Endodermal cell (in vitro differentiated cells): ENCODE results near the gene CEP57L1. TPM values are rescaled to one million over a fixed set of nuclear protein-coding genes. Genes with fewer than 3 reads are reported as not detected.
"Not testable (repeated sequence)": the region's sequence is repeated elsewhere in the genome, so short reads cannot be mapped to it uniquely, and the experiment has no call there.

Experiments used
- DNase-seq: peaks from one replicate; pipeline ENCODE4 v3.0.0-alpha.2; 2017
- H3K27ac ChIP-seq: 2 replicates; pipeline ENCODE4 v1.5.1; 2013; ENCODE audit warnings: mild to moderate bottlenecking, low read depth, low read length, moderate library complexity
- H3K27me3 ChIP-seq: 2 replicates; pipeline ENCODE4 v1.6.1; 2013; ENCODE audit warnings: mild to moderate bottlenecking, low read length, moderate library complexity; ENCODE audit not compliant: insufficient read depth, control insufficient read depth, poor library complexity, severe bottlenecking
- H3K36me3 ChIP-seq: 2 replicates; pipeline ENCODE4 v1.7.0; 2013; ENCODE audit warnings: mild to moderate bottlenecking, low read length, moderate library complexity; ENCODE audit not compliant: control insufficient read depth, insufficient read depth
- H3K4me1 ChIP-seq: one replicate; pipeline ENCODE4 v1.7.0; 2013; ENCODE audit warnings: low read length; ENCODE audit not compliant: control insufficient read depth, insufficient read depth
- H3K4me3 ChIP-seq: 2 replicates; pipeline ENCODE4 v1.5.1; 2013; ENCODE audit warnings: mild to moderate bottlenecking, low read length, moderate library complexity
- H3K9ac ChIP-seq: 2 replicates; pipeline ENCODE4 v1.6.1; 2013; ENCODE audit warnings: mild to moderate bottlenecking, low read length, moderate library complexity; ENCODE audit not compliant: poor library complexity, severe bottlenecking; ENCODE audit errors: extremely low read depth
- H3K9me3 ChIP-seq: 2 replicates; pipeline ENCODE4 v1.6.1; 2013; ENCODE audit warnings: mild to moderate bottlenecking, low read length, moderate library complexity; ENCODE audit not compliant: control insufficient read depth
- H3K27ac Mint-ChIP-seq: 2 replicates; pipeline ENCODE4 v1.8.0; 2020; ENCODE audit warnings: mixed read lengths
- H3K27me3 Mint-ChIP-seq: 2 replicates; pipeline ENCODE4 v1.8.0; 2021; ENCODE audit warnings: mild to moderate bottlenecking, mixed read lengths; ENCODE audit not compliant: insufficient read depth
- H3K36me3 Mint-ChIP-seq: 2 replicates; pipeline ENCODE4 v1.8.0; 2020; ENCODE audit warnings: low read depth, mixed read lengths
- H3K4me1 Mint-ChIP-seq: 2 replicates; pipeline ENCODE4 v1.8.0; 2020; ENCODE audit warnings: mixed read lengths
- H3K4me3 Mint-ChIP-seq: 2 replicates; pipeline ENCODE4 v1.8.0; 2020; ENCODE audit warnings: mild to moderate bottlenecking, moderate library complexity, mixed read lengths
- H3K9me3 Mint-ChIP-seq: 2 replicates; pipeline ENCODE4 v1.8.0; 2020; ENCODE audit warnings: mild to moderate bottlenecking, mixed read lengths
- CTCF ChIP-seq: fragments of 200-600 bp; sonication (generic); conservative IDR thresholded peaks from 2 replicates; pipeline ENCODE4 v1.5.0; 2021; ENCODE audit warnings: antibody characterized with exemption, mild to moderate bottlenecking
- WGBS, 2 experiments: methylation state at CpG; one replicate each; pipeline versions ENCODE4 v1.1.5 to v1.1.7; 2013; ENCODE audit warnings: missing lambda C conversion rate in 2 of 2, mixed read lengths in 1 of 2; ENCODE audit not compliant: insufficient coverage in 1 of 2, insufficient read length in 1 of 2; 5-methylcytosine and 5-hydroxymethylcytosine counted together
- total RNA-seq, 2 donors: library from RNA; stranded (reverse); fragmentation: NEBNext Ultra II Directional in 1 of 2; extraction: Animal tissue kit (Norgen Biotek cat#: 25700) in 1 of 2; gene quantifications; 2 replicates in 1 of 2; 3 replicates in 1 of 2; pipeline ENCODE4 v1.2.1, GENCODE V29; 2021

CEP57L1 gene
- total RNA-seq, 2 donors from 2014 or later, result 8.4 to 17.6 TPM

GRCh38 chr6:109104512-109104911 is 9.2 kb downstream of the CEP57L1 start:
- Histone ChIP-seq H3K9me3 (no peaks in the 10 kb centered on the region), H3K9ac (no peak overlapping the region), H3K4me3 (no peak overlapping the region), H3K27me3 (no peaks in the 10 kb centered on the region), H3K36me3 (no peaks in the 10 kb centered on the region), H3K27ac (no peak overlapping the region), H3K4me1 (no peaks in the 10 kb centered on the region)
- no peak for TF ChIP-seq CTCF
- Mint-ChIP-seq H3K36me3 (no peaks in the 10 kb centered on the region), H3K27ac (no peak overlapping the region), H3K9me3 (no peaks in the 10 kb centered on the region), H3K4me3 (no peak overlapping the region), H3K4me1 (no peaks in the 10 kb centered on the region), H3K27me3 (no peaks in the 10 kb centered on the region)
- WGBS, 2 experiments, result 95% methylated on average over 2 of the region's 3 CpGs; no CpG with 5 or more reads in 1 of the 2 experiments
- DNase-seq, result no peak

GRCh38 chr6:109105681-109106080 is 10.4 kb downstream of the CEP57L1 start:
- Histone ChIP-seq H3K27me3 (no peaks in the 10 kb centered on the region), H3K9me3 (no peaks in the 10 kb centered on the region), H3K4me1 (no peaks in the 10 kb centered on the region), H3K4me3 (no peak overlapping the region), H3K36me3 (no peaks in the 10 kb centered on the region), H3K27ac (no peak overlapping the region), H3K9ac (no peak overlapping the region)
- H3K4me3 Mint-ChIP-seq, result no peak overlapping the region
- no peaks in the 10 kb centered on the region for H3K4me1 Mint-ChIP-seq
- no peaks in the 10 kb centered on the region for H3K27me3 Mint-ChIP-seq
- H3K36me3 Mint-ChIP-seq, result peaks cover 6% of the 10 kb centered on the region
- 91 to 94% methylated on average over 5 of the region's 5 CpGs for WGBS, 2 experiments
- H3K9me3 Mint-ChIP-seq, result peaks cover 10% of the 10 kb centered on the region
- H3K27ac Mint-ChIP-seq, result no peak overlapping the region
- no peak for TF ChIP-seq CTCF
- DNase-seq, result no peak

GRCh38 chr6:109109663-109110062 is 14.4 kb downstream of the CEP57L1 start:
- not testable (repeated sequence) for H3K27me3 Mint-ChIP-seq, H3K27me3 ChIP-seq, H3K9ac ChIP-seq, H3K4me1 ChIP-seq, H3K36me3 Mint-ChIP-seq, H3K4me3 ChIP-seq, H3K27ac ChIP-seq, H3K27ac Mint-ChIP-seq, H3K36me3 ChIP-seq, H3K4me1 Mint-ChIP-seq, H3K9me3 ChIP-seq, H3K4me3 Mint-ChIP-seq, DNase-seq
- WGBS, 2 experiments, result 87 to 97% methylated on average over 2 to 8 of the region's 8 CpGs
- peaks cover 14% of the 10 kb centered on the region for H3K9me3 Mint-ChIP-seq

GRCh38 chr6:109112663-109113062 is 17.4 kb downstream of the CEP57L1 start:
- H3K27ac ChIP-seq, H3K9ac ChIP-seq, DNase-seq, H3K36me3 ChIP-seq, H3K27me3 ChIP-seq, H3K4me3 Mint-ChIP-seq, H3K9me3 ChIP-seq, H3K36me3 Mint-ChIP-seq, H3K4me1 Mint-ChIP-seq, H3K4me1 ChIP-seq, H3K27me3 Mint-ChIP-seq, H3K4me3 ChIP-seq, H3K27ac Mint-ChIP-seq: not testable (repeated sequence)
- 81 to 86% methylated on average over 2 to 3 of the region's 3 CpGs for WGBS, 2 experiments
- H3K9me3 Mint-ChIP-seq, result peaks cover 14% of the 10 kb centered on the region
